ENCODE data around the gene IFI6. TPM values are rescaled to one million over a fixed set of nuclear protein-coding genes. Genes with fewer than 3 reads are reported as not detected.

Gene IFI6
- polyA plus RNA-seq, 3 donors: 69.9 to 276 (median 276) TPM

- no peaks in the 10 kb centered on the region for H3K9me3 ChIP-seq (replicated peaks in 1 of 2; ENCODE audit: control insufficient read depth in 1 of 2, insufficient read depth in 1 of 2, low read length in 2 of 2)
- TF ChIP-seq, protein P1, sequence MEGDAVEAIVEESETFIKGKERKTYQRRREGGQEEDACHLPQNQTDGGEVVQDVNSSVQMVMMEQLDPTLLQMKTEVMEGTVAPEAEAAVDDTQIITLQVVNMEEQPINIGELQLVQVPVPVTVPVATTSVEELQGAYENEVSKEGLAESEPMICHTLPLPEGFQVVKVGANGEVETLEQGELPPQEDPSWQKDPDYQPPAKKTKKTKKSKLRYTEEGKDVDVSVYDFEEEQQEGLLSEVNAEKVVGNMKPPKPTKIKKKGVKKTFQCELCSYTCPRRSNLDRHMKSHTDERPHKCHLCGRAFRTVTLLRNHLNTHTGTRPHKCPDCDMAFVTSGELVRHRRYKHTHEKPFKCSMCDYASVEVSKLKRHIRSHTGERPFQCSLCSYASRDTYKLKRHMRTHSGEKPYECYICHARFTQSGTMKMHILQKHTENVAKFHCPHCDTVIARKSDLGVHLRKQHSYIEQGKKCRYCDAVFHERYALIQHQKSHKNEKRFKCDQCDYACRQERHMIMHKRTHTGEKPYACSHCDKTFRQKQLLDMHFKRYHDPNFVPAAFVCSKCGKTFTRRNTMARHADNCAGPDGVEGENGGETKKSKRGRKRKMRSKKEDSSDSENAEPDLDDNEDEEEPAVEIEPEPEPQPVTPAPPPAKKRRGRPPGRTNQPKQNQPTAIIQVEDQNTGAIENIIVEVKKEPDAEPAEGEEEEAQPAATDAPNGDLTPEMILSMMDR (IDR thresholded peaks at IDR 0.05): no peak
- H2AFZ ChIP-seq (ENCODE audit: insufficient read depth, low read depth, low read length, poor library complexity, severe bottlenecking): no peak overlapping the region
- H4K20me1 ChIP-seq (ENCODE audit: insufficient read depth, low read length): peaks cover 52% of the 10 kb centered on the region
- peaks cover 0 to 4% (median 2%) of the 10 kb centered on the region in 3 donors for H3K27me3 Mint-ChIP-seq (ENCODE audit: low read depth in 3 of 3)
- intact Hi-C loops (cut with micrococcal nuclease): loop anchor here (5.0 kb wide), 1 partner anchor 38 kb away; no protein-coding TSS in a partner anchor
- H3K9ac ChIP-seq (ENCODE audit: insufficient read depth, low read length, poor library complexity, severe bottlenecking): peak overlapping the region; percentile 93
- peaks cover 58 to 71% of the 10 kb centered on the region in 2 donors for H3K36me3 ChIP-seq (replicated peaks in 1 of 2; ENCODE audit: control insufficient read depth in 1 of 2, insufficient read depth in 2 of 2, low read length in 2 of 2)
- H3K4me3 ChIP-seq (replicated peaks in 1 of 3; ENCODE audit: low read depth in 2 of 3, low read length in 3 of 3): peak overlapping the region; percentile 42 to 75 (median 52)
- H3K79me2 ChIP-seq (ENCODE audit: insufficient read depth, low read length): peaks cover 98% of the 10 kb centered on the region
- H3K4me2 ChIP-seq (replicated peaks; ENCODE audit: extremely low read depth, low read length, poor library complexity, severe bottlenecking): peak overlapping the region; percentile 86
- H3K27me3 ChIP-seq (ENCODE audit: control insufficient read depth in 2 of 2, insufficient read depth in 2 of 2, low read length in 2 of 2): no peaks in the 10 kb centered on the region
- peaks cover 97 to 100% of the 10 kb centered on the region in 2 donors for H3K4me1 ChIP-seq (ENCODE audit: control insufficient read depth in 1 of 2, insufficient read depth in 2 of 2, low read length in 2 of 2)
- no peak for DNase-seq
- H3K4me1 Mint-ChIP-seq: peaks cover 46% of the 10 kb centered on the region
- no peak overlapping the region for H3K27ac Mint-ChIP-seq
- no peaks in the 10 kb centered on the region for H3K9me3 Mint-ChIP-seq
- WGBS (ENCODE audit: insufficient coverage): 53% methylated on average over 4 of the region's 7 CpGs
- peaks cover 32 to 43% of the 10 kb centered on the region in 2 donors for H3K36me3 Mint-ChIP-seq
- peak overlapping the region; percentile 98 to 99 for H3K27ac ChIP-seq (ENCODE audit: low read depth in 1 of 2, low read length in 2 of 2)
- H3K4me3 Mint-ChIP-seq: no peak overlapping the region
Measured at GRCh38 chr1:27624467-27625178, 47.4 kb downstream of the IFI6 start.

- peaks cover 22 to 45% of the 10 kb centered on the region in 2 donors for H3K36me3 Mint-ChIP-seq
- TF ChIP-seq, protein P1 (IDR thresholded peaks at IDR 0.05): no peak
- H3K27me3 ChIP-seq (ENCODE audit: control insufficient read depth in 2 of 2, insufficient read depth in 2 of 2, low read length in 2 of 2): no peaks in the 10 kb centered on the region
- intact Hi-C loops (cut with micrococcal nuclease): loop anchor here in 1 of 2 donors (1.0 kb wide), 1 partner anchor 8 kb away; no protein-coding TSS in a partner anchor
- no peak overlapping the region for H3K4me3 Mint-ChIP-seq
- peak overlapping the region; percentile 93 for H3K9ac ChIP-seq (ENCODE audit: insufficient read depth, low read length, poor library complexity, severe bottlenecking)
- peaks cover 65 to 78% of the 10 kb centered on the region in 2 donors for H3K36me3 ChIP-seq (replicated peaks in 1 of 2; ENCODE audit: control insufficient read depth in 1 of 2, insufficient read depth in 2 of 2, low read length in 2 of 2)
- no peak overlapping the region for H3K27ac Mint-ChIP-seq
- H3K4me1 Mint-ChIP-seq: peaks cover 45% of the 10 kb centered on the region
- H2AFZ ChIP-seq (ENCODE audit: insufficient read depth, low read depth, low read length, poor library complexity, severe bottlenecking): no peak overlapping the region
- H3K4me1 ChIP-seq (ENCODE audit: control insufficient read depth in 1 of 2, insufficient read depth in 2 of 2, low read length in 2 of 2): peaks cover 97 to 100% of the 10 kb centered on the region in 2 donors
- no peaks in the 10 kb centered on the region for H3K9me3 Mint-ChIP-seq
- peak overlapping the region; percentile 98 to 99 for H3K27ac ChIP-seq (ENCODE audit: low read depth in 1 of 2, low read length in 2 of 2)
- no peaks in the 10 kb centered on the region for H3K9me3 ChIP-seq (replicated peaks in 1 of 2; ENCODE audit: control insufficient read depth in 1 of 2, insufficient read depth in 1 of 2, low read length in 2 of 2)
- 88% methylated on average over 6 of the region's 13 CpGs for WGBS (ENCODE audit: insufficient coverage)
- H3K4me3 ChIP-seq (replicated peaks in 1 of 3; ENCODE audit: low read depth in 2 of 3, low read length in 3 of 3): peak overlapping the region; percentile 42 to 75 (median 52)
- H3K79me2 ChIP-seq (ENCODE audit: insufficient read depth, low read length): peaks cover 97% of the 10 kb centered on the region
- no peak for DNase-seq
- H4K20me1 ChIP-seq (ENCODE audit: insufficient read depth, low read length): peaks cover 62% of the 10 kb centered on the region
- peak overlapping the region; percentile 86 for H3K4me2 ChIP-seq (replicated peaks; ENCODE audit: extremely low read depth, low read length, poor library complexity, severe bottlenecking)
- H3K27me3 Mint-ChIP-seq (ENCODE audit: low read depth in 3 of 3): peaks cover 1 to 4% (median 2%) of the 10 kb centered on the region in 3 donors
Measured at GRCh38 chr1:27623327-27624212, 48.4 kb downstream of the IFI6 start.

Measured in CD14-positive monocyte (primary cell).